PC-3 (cell line): Measurements from ENCODE around the gene UBA6. TPM values are rescaled to one million over a fixed set of nuclear protein-coding genes. Genes with fewer than 3 reads are reported as not detected.

Experiments used
- ATAC-seq: fragments of 200-7000 bp; cut with Tn5 transposase; 2 replicates; pipeline ENCODE4 v1.9.1; 2020; ENCODE audit warnings: mild to moderate bottlenecking, moderate library complexity
- BruUV-seq: library from RNA; stranded (reverse); fragments of 400-500 nt; replicated peaks from 2 replicates; lab custom pipeline; 2021; lab: Mats Ljungman, UMichigan
- CTCF ChIA-PET: fragments of 300-600 bp; sonication (Branson Sonifier 250); formaldehyde crosslinking; loops from one replicate; lab custom pipeline; 2022; ENCODE audit warnings: antibody characterized with exemption; lab: Charles Lee
- POLR2A ChIA-PET: fragments of 300-600 bp; sonication (Branson Sonifier 250); formaldehyde crosslinking; loops from one replicate; lab custom pipeline; 2022; ENCODE audit warnings: antibody characterized with exemption; ENCODE audit not compliant: unreplicated experiment; lab: Charles Lee
- DNase-seq: peaks from one replicate; pipeline ENCODE4 v3.0.0-alpha.2; 2015
- H2AFZ ChIP-seq: fragments of 300-600 bp; sonication (generic); 2 replicates; pipeline ENCODE4 v1.6.0; 2016; ENCODE audit warnings: antibody characterized with exemption, low read length
- H3F3A ChIP-seq: fragments of 300-600 bp; sonication (generic); one replicate; pipeline ENCODE4 v1.6.0; 2017; ENCODE audit warnings: antibody characterized with exemption, low read length, control low read depth, mild to moderate bottlenecking; ENCODE audit not compliant: unreplicated experiment
- H3K27ac ChIP-seq: fragments of 300-600 bp; sonication (generic); 2 replicates; pipeline ENCODE4 v1.5.1; 2016; ENCODE audit warnings: mild to moderate bottlenecking, low read length
- H3K27me3 ChIP-seq: fragments of 300-600 bp; sonication (generic); 2 replicates; pipeline ENCODE4 v1.6.1; 2016; ENCODE audit warnings: low read length, mixed read lengths
- H3K36me3 ChIP-seq: fragments of 300-600 bp; sonication (generic); 2 replicates; pipeline ENCODE4 v1.6.1; 2016; ENCODE audit warnings: low read depth, mixed run types, low read length, mixed read lengths
- H3K4me1 ChIP-seq: fragments of 300-600 bp; sonication (generic); 2 replicates; pipeline ENCODE4 v1.5.1; 2016; ENCODE audit warnings: low read length; ENCODE audit not compliant: insufficient read depth
- H3K4me2 ChIP-seq: fragments of 300-600 bp; sonication (generic); 2 replicates; pipeline ENCODE4 v1.6.0; 2016; ENCODE audit warnings: low read length
- H3K4me3 ChIP-seq: fragments of 300-600 bp; sonication (generic); 2 replicates; pipeline ENCODE4 v1.5.1; 2016; ENCODE audit warnings: mild to moderate bottlenecking, low read length, mixed read lengths
- H3K79me2 ChIP-seq: fragments of 300-600 bp; sonication (generic); 2 replicates; pipeline ENCODE4 v1.6.1; 2017; ENCODE audit warnings: low read length, mixed read lengths
- H3K9ac ChIP-seq: fragments of 300-600 bp; sonication (generic); 2 replicates; pipeline ENCODE4 v1.6.0; 2016; ENCODE audit warnings: mild to moderate bottlenecking, low read length
- H3K9me2 ChIP-seq: fragments of 300-600 bp; sonication (generic); replicated peaks from 2 replicates; pipeline ENCODE4 v1.6.1; 2016; ENCODE audit warnings: mixed run types, low read length, mixed read lengths
- H3K9me3 ChIP-seq: fragments of 300-600 bp; sonication (generic); 2 replicates; pipeline ENCODE4 v1.6.1; 2016; ENCODE audit warnings: low read length, mixed read lengths
- H4K20me1 ChIP-seq: fragments of 300-600 bp; sonication (generic); 2 replicates; pipeline ENCODE4 v1.6.1; 2016; ENCODE audit warnings: low read length, mixed read lengths
- CTCF ChIP-seq: fragments of 300-600 bp; sonication (generic); conservative IDR thresholded peaks from 2 replicates; pipeline ENCODE4 v1.5.1; 2017; ENCODE audit warnings: antibody characterized with exemption, low read depth, mild to moderate bottlenecking, low read length
- EZH2 ChIP-seq: fragments of 300-600 bp; sonication (generic); IDR thresholded peaks from one replicate; pipeline ENCODE4 v1.6.1; 2017; ENCODE audit warnings: antibody characterized with exemption, mild to moderate bottlenecking, low read length; ENCODE audit not compliant: unreplicated experiment
- EZH2phosphoT487 ChIP-seq: fragments of 300-600 bp; sonication (generic); IDR thresholded peaks from 2 replicates; pipeline ENCODE4 v1.6.1; 2018; ENCODE audit warnings: mild to moderate bottlenecking, antibody characterized with exemption, low read length, borderline replicate concordance
- intact Hi-C: fragments of 100-400 bp; cut with micrococcal nuclease; formaldehyde crosslinking; loops from 2 replicates; pipeline ENCODE4 v1.9.0; 2023
- total RNA-seq: library from RNA; depleted of rRNA; stranded (reverse); fragments of >200 nt; gene quantifications from 2 replicates; pipeline ENCODE4 v1.2.3, GENCODE V29; 2014

UBA6 gene
- total RNA-seq, 1 experiment from 2014 or later: 94.6 TPM

- no peak overlapping the region for H2AFZ ChIP-seq
- BruUV-seq: no TSS peak
- H4K20me1 ChIP-seq: no peaks in the 10 kb centered on the region
- H3K79me2 ChIP-seq: no peaks in the 10 kb centered on the region
- no peaks in the 10 kb centered on the region for H3F3A ChIP-seq
- no peaks in the 10 kb centered on the region for H3K9me3 ChIP-seq
- no peak for TF ChIP-seq EZH2
- no peak for TF ChIP-seq CTCF
- TF ChIP-seq EZH2phosphoT487: no peak
- no peak overlapping the region for H3K4me3 ChIP-seq
- no peak overlapping the region for H3K9ac ChIP-seq
- H3K4me1 ChIP-seq: no peaks in the 10 kb centered on the region
- H3K9me2 ChIP-seq: no peaks in the 10 kb centered on the region
- H3K27ac ChIP-seq: no peak overlapping the region
- ATAC-seq: peak; percentile 33; the same call in 1 of the 2 replicates
- no peaks in the 10 kb centered on the region for H3K27me3 ChIP-seq
- POLR2A ChIA-PET: no interaction called here
- peak; percentile 34 for DNase-seq
- CTCF ChIA-PET: no interaction called here
- no peaks in the 10 kb centered on the region for H3K36me3 ChIP-seq
- intact Hi-C loops: loop anchor here (5.0 kb wide), 1 partner anchor 128 kb away; no protein-coding TSS in a partner anchor
- H3K4me2 ChIP-seq: no peak overlapping the region
Observed at GRCh38 chr4:67744561-67745283, 43.8 kb upstream of the UBA6 start.

- TF ChIP-seq EZH2 (no peak), CTCF (no peak), EZH2phosphoT487 (no peak)
- CTCF ChIA-PET: no interaction called here
Observed at GRCh38 chr4:67743194-67743593, 42.2 kb upstream of the UBA6 start.

GRCh38 chr4:67736262-67736661 lies 35.3 kb upstream of the UBA6 start:
- Histone ChIP-seq H3K4me1 (no peaks in the 10 kb centered on the region), H4K20me1 (no peaks in the 10 kb centered on the region), H2AFZ (no peak overlapping the region), H3K27ac (no peak overlapping the region), H3K9me3 (no peaks in the 10 kb centered on the region), H3K79me2 (no peaks in the 10 kb centered on the region), H3K4me2 (no peak overlapping the region), H3F3A (no peaks in the 10 kb centered on the region), H3K36me3 (no peaks in the 10 kb centered on the region), H3K27me3 (no peaks in the 10 kb centered on the region), H3K9me2 (no peaks in the 10 kb centered on the region), H3K4me3 (no peak overlapping the region), H3K9ac (no peak overlapping the region)
- DNase-seq: no peak
- CTCF ChIA-PET: no interaction called here
- TF ChIP-seq EZH2phosphoT487: no peak
- no peak for TF ChIP-seq CTCF
- TF ChIP-seq EZH2: no peak
- intact Hi-C loops: no loop called here
- no peak for ATAC-seq
- BruUV-seq: no TSS peak
- POLR2A ChIA-PET: interaction anchor here (0.6 kb wide), 1 partner anchor 39 kb away, joined by 4 read pairs; no protein-coding TSS in a partner anchor

More at GRCh38 chr4:67743194-67743593, 42.2 kb upstream of the UBA6 start:
- Histone ChIP-seq H3K9me2 (no peaks in the 10 kb centered on the region), H3K4me3 (no peak overlapping the region), H3K9me3 (no peaks in the 10 kb centered on the region), H3K4me1 (no peaks in the 10 kb centered on the region), H4K20me1 (no peaks in the 10 kb centered on the region), H3K79me2 (no peaks in the 10 kb centered on the region), H3K9ac (no peak overlapping the region), H3K36me3 (no peaks in the 10 kb centered on the region), H3K27ac (no peak overlapping the region), H2AFZ (no peak overlapping the region), H3K27me3 (no peaks in the 10 kb centered on the region), H3F3A (no peaks in the 10 kb centered on the region), H3K4me2 (no peak overlapping the region)
- ATAC-seq: no peak
- POLR2A ChIA-PET: no interaction called here
- DNase-seq: no peak
- intact Hi-C loops: no loop called here
- no TSS peak for BruUV-seq
